Lower leg skin (tissue), 4 donors: ENCODE measurements around the gene HRG. TPM values are rescaled to one million over a fixed set of nuclear protein-coding genes. Genes with fewer than 3 reads are reported as not detected.

ENCODE experiments used
- DNase-seq, 2 donors: peaks; one replicate each; pipeline ENCODE4 v3.0.0-alpha.2; 2019; ENCODE audit warnings: low spot score in 2 of 2
- H3K4me3 ChIP-seq: fragments of 200-600 bp; sonication (generic); 2 replicates; pipeline ENCODE4 v1.5.1; 2017; ENCODE audit warnings: mild to moderate bottlenecking, low read depth; ENCODE audit not compliant: poor library complexity, severe bottlenecking
- POLR2A ChIP-seq, 2 donors: fragments of 450-650 bp; IDR thresholded peaks; one replicate each; pipeline ENCODE4 v1.6.1; 2016 to 2017; ENCODE audit warnings: antibody characterized with exemption in 2 of 2, mild to moderate bottlenecking in 1 of 2, moderate library complexity in 1 of 2
- WGBS, 2 donors: methylation state at CpG; one replicate each; pipeline ENCODE4 v1.1.5; 2018; 5-methylcytosine and 5-hydroxymethylcytosine counted together
- intact Hi-C: fragments of 100-400 bp; cut with DNase I; formaldehyde crosslinking; loops from one replicate; pipeline ENCODE4 v1.15.0; 2023; ENCODE audit warnings: low total_unique reads
- total RNA-seq, 4 donors: library from RNA; depleted of rRNA; stranded (reverse); fragments of >200 nt; gene quantifications; one replicate each; pipeline ENCODE4 v1.1.0, GENCODE V29; 2016
- TF ChIP-seq, protein P1 (sequence below), 3 donors: fragments of 450-650 bp; IDR thresholded peaks; one replicate each; pipeline ENCODE4 v1.5.1; 2016; ENCODE audit warnings: antibody characterized with exemption in 3 of 3, mild to moderate bottlenecking in 3 of 3, moderate library complexity in 2 of 3

HRG gene
- total RNA-seq, 4 donors from 2014 or later = 0.10 to 0.34 TPM; not detected in 2

DNA sequence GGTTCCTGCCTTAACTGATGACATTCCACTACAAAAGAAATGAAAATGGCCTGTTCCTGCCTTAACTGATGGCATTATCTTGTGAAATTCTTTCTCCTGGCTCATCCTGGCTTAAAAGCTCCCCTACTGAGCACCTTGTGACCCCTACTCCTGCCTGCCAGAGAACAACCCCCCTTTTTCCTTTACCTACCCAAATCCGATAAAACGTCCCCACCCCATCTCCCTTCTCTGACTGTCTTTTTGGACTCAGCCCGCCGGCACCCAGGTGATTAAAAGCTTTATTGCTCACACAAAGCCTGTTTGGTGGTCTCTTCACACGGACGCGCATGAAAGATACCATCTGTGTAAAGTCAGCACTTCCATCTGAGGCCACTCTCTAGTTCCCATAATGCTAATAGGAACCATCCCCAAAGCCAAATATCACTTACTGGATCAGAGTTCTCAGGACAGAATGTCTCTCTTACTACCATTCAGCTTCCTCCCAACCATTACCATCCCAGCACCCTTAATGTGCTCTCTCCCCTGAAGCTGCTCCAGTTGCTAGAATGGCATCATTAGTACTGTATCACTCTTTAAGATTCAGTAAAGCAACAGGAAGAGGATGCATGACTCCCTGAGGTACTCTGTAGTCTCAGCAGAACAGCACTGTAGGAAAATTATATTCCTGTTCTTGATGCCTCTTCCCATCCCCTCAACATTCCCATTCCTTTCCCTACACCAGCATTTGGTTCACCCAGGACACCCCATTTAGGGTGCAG lies 2.3 kb upstream of the HRG start:
- intact Hi-C loops = no loop called here
- no peak for TF ChIP-seq POLR2A (IDR thresholded peaks at IDR 0.05)
- TF ChIP-seq, protein P1, sequence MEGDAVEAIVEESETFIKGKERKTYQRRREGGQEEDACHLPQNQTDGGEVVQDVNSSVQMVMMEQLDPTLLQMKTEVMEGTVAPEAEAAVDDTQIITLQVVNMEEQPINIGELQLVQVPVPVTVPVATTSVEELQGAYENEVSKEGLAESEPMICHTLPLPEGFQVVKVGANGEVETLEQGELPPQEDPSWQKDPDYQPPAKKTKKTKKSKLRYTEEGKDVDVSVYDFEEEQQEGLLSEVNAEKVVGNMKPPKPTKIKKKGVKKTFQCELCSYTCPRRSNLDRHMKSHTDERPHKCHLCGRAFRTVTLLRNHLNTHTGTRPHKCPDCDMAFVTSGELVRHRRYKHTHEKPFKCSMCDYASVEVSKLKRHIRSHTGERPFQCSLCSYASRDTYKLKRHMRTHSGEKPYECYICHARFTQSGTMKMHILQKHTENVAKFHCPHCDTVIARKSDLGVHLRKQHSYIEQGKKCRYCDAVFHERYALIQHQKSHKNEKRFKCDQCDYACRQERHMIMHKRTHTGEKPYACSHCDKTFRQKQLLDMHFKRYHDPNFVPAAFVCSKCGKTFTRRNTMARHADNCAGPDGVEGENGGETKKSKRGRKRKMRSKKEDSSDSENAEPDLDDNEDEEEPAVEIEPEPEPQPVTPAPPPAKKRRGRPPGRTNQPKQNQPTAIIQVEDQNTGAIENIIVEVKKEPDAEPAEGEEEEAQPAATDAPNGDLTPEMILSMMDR (IDR thresholded peaks at IDR 0.05) = no peak
- no peak overlapping the region for H3K4me3 ChIP-seq
- no peak for DNase-seq
- 32 to 45% methylated on average over 7 of the region's 7 CpGs for WGBS, 2 donors

DNA sequence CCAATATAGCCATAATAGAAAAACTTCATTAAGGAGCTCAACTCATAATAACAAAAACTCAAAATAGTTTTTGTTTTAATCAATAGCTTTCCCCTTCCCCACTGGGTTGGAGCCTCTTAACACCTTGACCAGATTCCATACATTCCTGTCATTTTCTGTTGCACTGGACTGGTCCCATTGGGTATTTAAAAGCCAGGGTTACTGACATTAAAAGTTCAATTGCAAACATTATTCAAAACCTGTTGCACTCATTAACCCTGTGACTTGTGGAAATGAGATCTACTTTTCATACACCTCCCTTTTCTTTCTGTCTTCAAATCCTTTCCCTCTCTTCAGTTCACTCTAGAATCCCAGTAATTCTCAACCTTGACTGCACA lies 1.7 kb upstream of the HRG start:
- no peak for DNase-seq
- no peak for TF ChIP-seq POLR2A (IDR thresholded peaks at IDR 0.05)
- no peak overlapping the region for H3K4me3 ChIP-seq
- intact Hi-C loops = no loop called here

DNA sequence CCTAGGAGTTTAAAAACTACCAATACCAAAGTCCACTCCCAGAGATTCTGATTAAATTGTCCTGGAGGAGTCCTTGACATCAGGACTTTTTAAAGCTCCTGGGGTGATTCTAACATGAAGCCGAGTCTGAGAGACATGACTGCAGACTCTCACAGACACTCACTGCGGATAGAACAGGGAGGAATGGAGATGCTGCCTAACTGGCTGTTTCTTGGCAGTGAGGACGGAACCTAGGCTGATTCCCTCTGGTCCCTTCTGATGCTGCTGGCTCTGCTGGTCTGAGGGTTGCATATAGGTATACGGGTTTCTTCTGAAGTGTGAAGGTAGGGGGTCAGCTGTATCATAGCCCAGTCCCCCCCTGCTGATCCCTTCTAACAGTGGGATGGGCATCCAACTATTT lies 1.3 kb upstream of the HRG start:
- no peak for DNase-seq
- TF ChIP-seq, protein P1 (IDR thresholded peaks at IDR 0.05) = no peak
- TF ChIP-seq POLR2A (IDR thresholded peaks at IDR 0.05) = no peak
- 62 to 68% methylated on average over 4 of the region's 4 CpGs for WGBS, 2 donors
- H3K4me3 ChIP-seq = no peak overlapping the region
- intact Hi-C loops = no loop called here

DNA sequence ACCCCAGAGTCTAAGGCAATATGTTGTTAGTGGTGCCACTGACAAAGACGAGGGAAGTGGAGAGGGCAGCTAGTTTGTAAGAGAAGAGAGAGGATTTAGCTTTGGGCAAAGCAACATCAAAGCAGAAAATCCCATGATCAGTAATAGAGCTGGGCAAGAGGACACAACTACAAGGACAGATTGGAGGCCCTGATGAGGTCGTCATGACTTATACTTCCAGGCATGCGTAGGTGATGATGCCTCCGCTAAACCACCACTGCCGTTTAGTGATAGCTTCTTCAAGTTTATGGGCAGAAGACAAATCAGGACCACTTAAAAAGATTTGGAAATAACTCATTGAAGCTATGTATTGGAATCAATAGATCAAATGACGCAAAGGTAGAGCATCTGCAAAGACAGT lies 2.6 kb downstream of the HRG start:
- TF ChIP-seq, protein P1 (IDR thresholded peaks at IDR 0.05) = no peak
- no peak for TF ChIP-seq POLR2A (IDR thresholded peaks at IDR 0.05)
- DNase-seq = no peak
- 65 to 70% methylated on average over 6 of the region's 6 CpGs for WGBS, 2 donors
- intact Hi-C loops = no loop called here
- no peak overlapping the region for H3K4me3 ChIP-seq

DNA sequence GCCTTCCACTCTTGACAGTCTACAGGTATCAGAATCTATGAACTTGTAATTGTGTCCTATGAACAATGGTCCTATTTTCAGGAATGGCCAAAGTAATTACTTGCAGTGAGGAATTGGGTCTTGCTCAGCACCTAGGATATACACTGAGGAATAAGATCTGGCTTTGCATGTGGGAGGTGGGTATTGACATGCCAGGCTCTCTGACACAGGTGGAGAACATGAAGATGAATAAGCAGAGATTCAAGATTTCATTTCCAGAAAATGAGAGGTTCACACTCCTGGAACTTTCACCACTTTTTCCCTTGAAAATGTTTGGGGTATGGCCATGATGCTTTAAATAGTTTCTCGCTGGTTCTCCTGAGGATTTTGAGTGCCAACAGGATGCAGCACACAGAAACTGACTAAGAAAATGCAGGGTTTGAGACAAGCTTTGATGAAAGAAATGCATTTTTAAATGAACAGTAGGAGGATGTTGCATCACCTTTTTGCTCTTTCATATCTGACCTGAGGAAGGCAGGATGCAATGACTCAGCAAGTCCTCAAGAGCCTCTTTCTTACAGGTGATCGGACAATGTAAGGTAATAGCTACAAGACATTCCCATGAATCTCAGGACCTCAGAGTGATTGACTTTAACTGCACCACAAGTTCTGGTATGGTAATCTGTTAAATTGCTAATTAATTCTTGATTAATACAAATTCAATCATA lies 3.7 kb downstream of the HRG start:
- no peak for DNase-seq
- 77 to 86% methylated on average over 2 of the region's 2 CpGs for WGBS, 2 donors
- H3K4me3 ChIP-seq = no peak overlapping the region
- TF ChIP-seq, protein P1 (IDR thresholded peaks at IDR 0.05) = no peak
- no peak for TF ChIP-seq POLR2A (IDR thresholded peaks at IDR 0.05)
- intact Hi-C loops = no loop called here

DNA sequence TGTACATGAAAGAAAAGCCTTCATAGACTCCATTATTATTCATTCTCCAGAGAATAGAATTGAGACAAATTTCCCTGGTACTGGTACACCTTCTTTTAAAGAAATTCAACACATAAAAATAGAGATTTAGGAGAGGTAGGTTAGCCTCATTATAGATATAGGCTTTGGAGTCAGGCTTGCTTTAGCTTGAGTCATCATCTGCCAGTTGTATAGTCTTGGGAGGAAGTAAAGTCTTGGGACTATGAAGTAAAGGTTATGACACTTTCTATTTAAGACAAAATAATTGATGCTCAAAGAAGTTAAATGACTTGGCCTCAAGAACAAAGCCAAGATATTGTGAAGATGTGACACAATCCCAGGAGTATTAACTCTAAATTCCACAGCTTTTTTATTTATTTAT lies 4.3 kb downstream of the HRG start:
- intact Hi-C loops = no loop called here
- TF ChIP-seq, protein P1 (IDR thresholded peaks at IDR 0.05) = no peak
- TF ChIP-seq POLR2A (IDR thresholded peaks at IDR 0.05) = no peak
- no peak for DNase-seq
- no peak overlapping the region for H3K4me3 ChIP-seq
